Loucy (cell line): Measurements from ENCODE around the gene MINDY4.

ENCODE experiments used
- CTCF ChIP-seq: fragments of 200-600 bp; sonication (generic); conservative IDR thresholded peaks from 2 replicates; pipeline ENCODE4 v1.5.1; 2014; ENCODE audit warnings: mild to moderate bottlenecking, antibody characterized with exemption, low read length
- EZH2phosphoT487 ChIP-seq: fragments of 200-600 bp; IDR thresholded peaks from 2 replicates; pipeline ENCODE4 v1.6.1; 2018; ENCODE audit warnings: antibody characterized with exemption, mild to moderate bottlenecking, moderate library complexity, borderline replicate concordance

GRCh38 chr7:30936650-30937245 lies 165.5 kb downstream of the MINDY4 start:
- TF ChIP-seq CTCF (no peak), EZH2phosphoT487 (no peak)
